Activated T-helper 1 cell treated with anti-CD3 and anti-CD28 coated beads, Interleukin-12 subunit alpha, Interleukin-12 subunit beta, Interleukin-2, Interleukin-4 antibody, amounts not matched to agents 30 ng/mL and 10 ng/mL and 1 ng/mL, durations not matched to agents 14 hours and 24 hours and 36 hours (primary cell): ENCODE measurements around the gene VWA5B1. TPM values are rescaled to one million over a fixed set of nuclear protein-coding genes. Genes with fewer than 3 reads are reported as not detected.

Experiments
- DNase-seq: peaks from one replicate; pipeline ENCODE4 v3.0.0; 2021; ENCODE audit warnings: low spot score
- H3K27ac Mint-ChIP-seq: one replicate; pipeline ENCODE4 v1.8.0; 2021; ENCODE audit warnings: mild to moderate bottlenecking, mixed read lengths
- H3K27me3 Mint-ChIP-seq: one replicate; pipeline ENCODE4 v1.8.0; 2022; ENCODE audit warnings: mild to moderate bottlenecking, moderate library complexity, mixed read lengths; ENCODE audit not compliant: insufficient read depth
- H3K36me3 Mint-ChIP-seq: one replicate; pipeline ENCODE4 v1.8.0; 2021; ENCODE audit warnings: low read depth, mixed read lengths
- H3K4me1 Mint-ChIP-seq: one replicate; pipeline ENCODE4 v1.8.0; 2021; ENCODE audit warnings: low read depth, mixed read lengths
- H3K4me3 Mint-ChIP-seq: one replicate; pipeline ENCODE4 v1.8.0; 2021; ENCODE audit warnings: mild to moderate bottlenecking, moderate library complexity, mixed read lengths
- H3K9me3 Mint-ChIP-seq: one replicate; pipeline ENCODE4 v1.8.0; 2021; ENCODE audit warnings: mixed read lengths
- intact Hi-C: fragments of 100-400 bp; cut with micrococcal nuclease; formaldehyde crosslinking; loops from one replicate; pipeline ENCODE4 v1.15.1; 2024
- total RNA-seq: library from RNA; stranded (reverse); gene quantifications from 2 replicates; pipeline ENCODE4 v1.2.3, GENCODE V29; 2022

VWA5B1 gene
- total RNA-seq, 1 donor from 2014 or later, result 0.05 TPM

- Mint-ChIP-seq H3K27me3 (peaks cover 8% of the 10 kb centered on the region), H3K9me3 (no peaks in the 10 kb centered on the region), H3K27ac (no peak overlapping the region), H3K36me3 (no peaks in the 10 kb centered on the region), H3K4me1 (no peaks in the 10 kb centered on the region), H3K4me3 (no peak overlapping the region)
- no peak for DNase-seq
- intact Hi-C loops, result no loop called here
Observed at GRCh38 chr1:20334103-20334502, 43.4 kb downstream of the VWA5B1 start.

DNA sequence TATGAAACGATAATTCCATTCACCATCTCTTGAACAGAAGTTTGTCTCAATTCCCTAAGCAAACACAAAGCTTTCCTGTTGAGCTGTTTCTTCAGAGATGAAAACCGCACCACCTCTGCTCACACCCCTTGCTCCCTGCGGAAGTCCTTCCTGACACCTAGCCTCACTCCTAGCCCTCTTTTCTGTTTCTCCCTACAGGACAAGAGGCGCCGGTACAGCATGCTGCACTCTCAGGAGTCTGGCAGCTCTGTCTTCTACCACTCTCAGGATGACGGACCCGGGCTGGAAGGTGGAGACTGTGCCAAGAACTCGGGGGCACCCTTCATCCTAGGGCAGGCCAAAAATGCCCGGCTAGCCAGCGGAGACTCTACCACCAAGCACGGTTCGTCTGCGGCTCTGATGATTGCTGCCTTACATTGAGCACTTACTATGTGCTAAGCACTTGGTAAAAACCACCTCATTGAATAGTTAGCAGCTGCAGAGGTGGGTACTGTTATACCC, 45.5 kb downstream of the VWA5B1 start:
- intact Hi-C loops, result no loop called here
- H3K4me3 Mint-ChIP-seq, result no peak overlapping the region
- no peak overlapping the region for H3K27ac Mint-ChIP-seq
- H3K27me3 Mint-ChIP-seq, result peaks cover 15% of the 10 kb centered on the region
- no peaks in the 10 kb centered on the region for H3K4me1 Mint-ChIP-seq
- H3K9me3 Mint-ChIP-seq, result no peaks in the 10 kb centered on the region
- no peaks in the 10 kb centered on the region for H3K36me3 Mint-ChIP-seq
- DNase-seq, result no peak

- Mint-ChIP-seq H3K27ac (no peak overlapping the region), H3K27me3 (peaks cover 20% of the 10 kb centered on the region), H3K36me3 (no peaks in the 10 kb centered on the region), H3K4me3 (no peak overlapping the region), H3K4me1 (no peaks in the 10 kb centered on the region), H3K9me3 (no peaks in the 10 kb centered on the region)
- intact Hi-C loops, result no loop called here
- DNase-seq, result no peak
Observed at GRCh38 chr1:20337581-20337980, 46.9 kb downstream of the VWA5B1 start.

- no peaks in the 10 kb centered on the region for H3K9me3 Mint-ChIP-seq
- no peak for DNase-seq
- no peak overlapping the region for H3K27ac Mint-ChIP-seq
- H3K36me3 Mint-ChIP-seq, result no peaks in the 10 kb centered on the region
- intact Hi-C loops, result no loop called here
- H3K4me1 Mint-ChIP-seq, result no peaks in the 10 kb centered on the region
- H3K27me3 Mint-ChIP-seq, result peaks cover 32% of the 10 kb centered on the region
- no peak overlapping the region for H3K4me3 Mint-ChIP-seq
Observed at GRCh38 chr1:20339811-20340457, 49.3 kb downstream of the VWA5B1 start.

DNA sequence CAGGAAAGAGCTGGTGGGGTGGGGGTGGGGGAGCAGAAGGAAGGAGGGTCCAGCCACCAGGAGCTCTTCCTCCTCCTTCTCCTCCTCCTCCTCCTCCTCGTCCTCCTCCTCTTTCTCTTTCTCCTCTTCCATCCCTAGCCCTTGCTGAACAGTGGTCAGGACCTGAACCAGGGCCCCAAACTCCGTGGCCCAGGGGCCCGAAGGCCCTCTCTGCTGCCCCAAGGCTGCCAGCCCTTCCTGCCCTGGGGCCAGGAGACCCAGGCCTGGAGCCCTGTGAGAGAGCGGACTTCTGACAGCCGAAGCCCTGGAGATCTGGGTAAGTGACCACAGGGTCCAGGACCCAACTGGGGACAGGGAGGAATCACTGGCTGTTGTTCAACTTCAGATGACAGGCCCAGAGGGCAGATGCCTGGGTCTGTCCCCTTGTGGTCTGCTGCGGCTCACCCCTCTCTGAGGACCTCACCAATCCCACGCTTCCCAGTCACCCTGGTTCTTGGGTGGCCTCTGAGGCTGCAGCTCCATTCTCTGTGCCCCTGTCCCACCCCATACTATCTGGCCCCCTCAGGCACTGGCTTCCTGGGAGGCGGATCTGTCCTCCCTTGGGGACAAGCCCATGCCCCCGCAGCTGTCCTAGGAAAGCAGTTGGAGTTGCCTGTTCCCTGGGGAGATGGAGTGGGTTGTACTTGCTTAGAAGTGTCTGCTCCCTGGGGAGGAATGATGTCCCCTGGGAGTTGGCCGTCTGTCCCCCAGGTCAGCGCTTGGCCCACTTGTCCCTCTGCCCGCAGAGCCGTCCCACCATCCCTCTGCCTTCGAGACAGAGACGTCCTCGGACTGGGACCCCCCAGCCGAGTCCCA, 51.8 kb downstream of the VWA5B1 start:
- no peaks in the 10 kb centered on the region for H3K36me3 Mint-ChIP-seq
- no peak overlapping the region for H3K4me3 Mint-ChIP-seq
- DNase-seq, result no peak
- intact Hi-C loops, result no loop called here
- H3K27ac Mint-ChIP-seq, result no peak overlapping the region
- H3K9me3 Mint-ChIP-seq, result peaks cover 3% of the 10 kb centered on the region
- no peaks in the 10 kb centered on the region for H3K4me1 Mint-ChIP-seq
- H3K27me3 Mint-ChIP-seq, result peaks cover 28% of the 10 kb centered on the region

DNA sequence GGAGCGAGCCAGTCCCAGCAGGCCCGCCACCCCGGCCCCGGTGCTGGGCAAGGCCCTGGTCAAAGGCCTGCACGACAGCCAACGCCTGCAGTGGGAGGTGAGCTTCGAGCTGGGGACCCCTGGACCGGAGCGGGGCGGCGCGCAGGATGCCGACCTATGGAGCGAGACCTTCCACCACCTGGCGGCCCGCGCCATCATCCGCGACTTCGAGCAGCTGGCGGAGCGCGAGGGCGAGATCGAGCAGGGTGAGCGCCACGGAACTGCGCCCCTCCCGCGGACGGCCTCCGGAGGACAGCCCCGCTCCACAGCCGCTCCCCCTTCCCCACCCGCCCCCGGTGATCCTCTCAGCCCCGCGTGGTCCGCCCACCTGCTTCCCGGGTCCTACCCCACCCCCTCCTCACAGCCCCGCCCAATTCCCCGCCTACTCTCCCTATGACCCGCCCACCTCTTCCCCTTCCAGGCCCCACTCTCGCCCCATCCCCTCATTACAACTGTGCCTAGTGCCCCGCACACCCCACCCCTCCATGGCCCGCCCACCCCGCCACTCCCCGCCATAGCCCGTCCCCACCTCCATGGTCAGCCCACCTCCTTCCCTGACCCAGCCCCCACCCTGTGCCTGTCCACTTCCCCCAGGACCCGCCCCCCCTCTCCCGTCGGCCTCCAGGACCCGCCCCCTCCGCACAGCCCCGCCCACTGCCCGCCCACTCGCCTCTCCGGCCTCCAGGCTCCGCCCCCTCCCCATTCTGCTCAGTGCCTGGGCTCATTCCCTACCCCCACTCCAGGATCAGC, 52.7 kb downstream of the VWA5B1 start:
- Mint-ChIP-seq H3K27ac (no peak overlapping the region), H3K9me3 (peaks cover 3% of the 10 kb centered on the region), H3K4me3 (no peak overlapping the region), H3K27me3 (peaks cover 28% of the 10 kb centered on the region), H3K4me1 (no peaks in the 10 kb centered on the region), H3K36me3 (no peaks in the 10 kb centered on the region)
- DNase-seq, result no peak
- intact Hi-C loops, result no loop called here

DNA sequence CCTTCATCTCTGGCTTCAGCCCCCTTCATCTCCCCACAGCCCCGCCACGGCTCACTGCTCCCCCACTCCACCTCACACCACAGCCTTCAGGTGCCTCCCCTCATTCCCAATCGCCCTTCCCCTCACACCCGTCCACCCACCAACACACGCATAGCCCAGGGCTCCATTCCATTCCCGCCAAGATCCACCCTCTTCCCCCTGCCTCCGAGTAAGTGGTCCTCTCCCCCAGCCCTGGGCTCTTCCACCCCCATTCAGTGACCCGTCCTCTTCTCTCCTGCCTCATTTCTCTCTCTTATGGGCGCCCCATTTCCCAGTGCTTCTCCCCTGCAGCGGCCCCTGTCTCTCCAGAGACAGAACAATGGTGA, 53.2 kb downstream of the VWA5B1 start:
- intact Hi-C loops, result no loop called here
- DNase-seq, result no peak
- Mint-ChIP-seq H3K36me3 (no peaks in the 10 kb centered on the region), H3K4me1 (no peaks in the 10 kb centered on the region), H3K27ac (no peak overlapping the region), H3K27me3 (peaks cover 28% of the 10 kb centered on the region), H3K4me3 (no peak overlapping the region), H3K9me3 (peaks cover 3% of the 10 kb centered on the region)

- H3K27me3 Mint-ChIP-seq, result peaks cover 28% of the 10 kb centered on the region
- no peak overlapping the region for H3K4me3 Mint-ChIP-seq
- H3K9me3 Mint-ChIP-seq, result peaks cover 3% of the 10 kb centered on the region
- H3K4me1 Mint-ChIP-seq, result no peaks in the 10 kb centered on the region
- intact Hi-C loops, result no loop called here
- no peaks in the 10 kb centered on the region for H3K36me3 Mint-ChIP-seq
- H3K27ac Mint-ChIP-seq, result no peak overlapping the region
- no peak for DNase-seq
Observed at GRCh38 chr1:20344738-20345137, 54.1 kb downstream of the VWA5B1 start.

- no peak for DNase-seq
- no peak overlapping the region for H3K27ac Mint-ChIP-seq
- H3K4me1 Mint-ChIP-seq, result no peaks in the 10 kb centered on the region
- peaks cover 3% of the 10 kb centered on the region for H3K9me3 Mint-ChIP-seq
- H3K27me3 Mint-ChIP-seq, result peaks cover 25% of the 10 kb centered on the region
- H3K36me3 Mint-ChIP-seq, result no peaks in the 10 kb centered on the region
- H3K4me3 Mint-ChIP-seq, result no peak overlapping the region
- intact Hi-C loops, result no loop called here
Observed at GRCh38 chr1:20345419-20345818, 54.7 kb downstream of the VWA5B1 start.

DNA sequence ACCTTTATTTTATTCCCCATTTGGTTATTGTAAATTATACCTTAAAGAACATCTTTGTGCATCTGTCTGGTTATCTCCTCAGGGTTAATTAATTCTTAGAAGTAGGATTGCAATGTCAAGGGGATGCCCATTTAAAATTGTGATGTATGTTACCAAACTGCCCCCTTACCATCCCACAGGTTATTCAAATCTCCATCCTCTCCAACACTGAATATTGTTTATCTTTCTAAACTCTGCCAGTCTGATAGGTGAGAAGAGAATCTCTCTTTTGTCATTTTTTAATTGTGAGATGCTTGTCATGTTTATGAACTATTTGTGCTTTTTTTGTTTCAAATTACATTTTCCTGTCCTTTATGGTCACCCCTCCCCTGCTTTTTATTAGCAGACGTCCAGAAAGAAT, 55.8 kb downstream of the VWA5B1 start:
- Mint-ChIP-seq H3K36me3 (no peaks in the 10 kb centered on the region), H3K27me3 (peaks cover 22% of the 10 kb centered on the region), H3K27ac (no peak overlapping the region), H3K4me3 (no peak overlapping the region), H3K4me1 (no peaks in the 10 kb centered on the region), H3K9me3 (peaks cover 3% of the 10 kb centered on the region)
- intact Hi-C loops, result no loop called here
- no peak for DNase-seq

GRCh38 chr1:20347699-20348098, 57.0 kb downstream of the VWA5B1 start:
- no peak overlapping the region for H3K27ac Mint-ChIP-seq
- no peak overlapping the region for H3K4me3 Mint-ChIP-seq
- DNase-seq, result no peak
- peaks cover 3% of the 10 kb centered on the region for H3K9me3 Mint-ChIP-seq
- peaks cover 19% of the 10 kb centered on the region for H3K27me3 Mint-ChIP-seq
- H3K4me1 Mint-ChIP-seq, result no peaks in the 10 kb centered on the region
- intact Hi-C loops, result no loop called here
- H3K36me3 Mint-ChIP-seq, result no peaks in the 10 kb centered on the region

DNA sequence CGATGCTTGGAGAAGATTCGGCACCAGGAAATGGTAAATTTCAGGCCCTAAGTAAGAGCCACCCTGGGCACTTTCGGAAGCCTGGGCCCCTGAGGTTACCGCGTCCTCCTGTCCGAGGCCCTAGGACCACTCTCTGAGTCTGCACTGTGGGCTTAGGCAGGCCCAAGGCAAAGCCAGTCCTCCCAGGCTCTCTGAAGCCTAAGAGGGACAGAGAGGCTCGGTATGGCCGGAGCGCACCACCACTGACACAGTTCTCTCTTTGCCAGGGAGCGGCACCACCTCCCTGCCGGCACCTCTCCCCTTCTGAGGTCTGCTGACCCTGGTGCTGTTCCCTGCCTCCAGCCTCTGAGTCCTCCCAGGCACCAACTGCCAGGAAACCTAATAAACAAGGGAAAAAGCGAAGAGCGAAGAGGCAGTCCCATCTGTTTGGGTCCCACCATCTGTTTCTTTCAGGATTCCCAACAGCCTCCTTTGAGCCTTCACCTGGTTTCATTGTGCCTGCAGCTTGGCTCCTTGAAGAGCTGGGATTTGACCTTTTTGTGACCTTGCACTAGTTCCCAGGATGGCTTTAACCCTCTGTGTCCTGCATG, 57.7 kb downstream of the VWA5B1 start:
- H3K4me3 Mint-ChIP-seq, result no peak overlapping the region
- no peak for DNase-seq
- H3K9me3 Mint-ChIP-seq, result peaks cover 3% of the 10 kb centered on the region
- H3K4me1 Mint-ChIP-seq, result no peaks in the 10 kb centered on the region
- H3K36me3 Mint-ChIP-seq, result no peaks in the 10 kb centered on the region
- intact Hi-C loops, result no loop called here
- H3K27ac Mint-ChIP-seq, result no peak overlapping the region
- H3K27me3 Mint-ChIP-seq, result peaks cover 17% of the 10 kb centered on the region
